ENCODE results near the gene CEP78. TPM values are rescaled to one million over a fixed set of nuclear protein-coding genes. Genes with fewer than 3 reads are reported as not detected.
A peak's percentile ranks its signal among the peaks of the same experiment; 100 is the strongest.

Gene CEP78
- total RNA-seq, 2 donors from 2014 or later = 52.8 to 71.6 TPM

- Histone ChIP-seq H3K4me1 (ENCODE audit: control insufficient read depth, insufficient read depth, low read length) (no peaks in the 10 kb centered on the region), H3K9ac (ENCODE audit: extremely low read depth, low read length, poor library complexity, severe bottlenecking) (no peak overlapping the region), H3K4me3 (ENCODE audit: low read length) (no peak overlapping the region), H3K27me3 (ENCODE audit: control insufficient read depth, insufficient read depth, low read length, poor library complexity, severe bottlenecking) (peaks cover 11% of the 10 kb centered on the region), H3K27ac (ENCODE audit: low read depth, low read length) (no peak overlapping the region), H3K36me3 (ENCODE audit: control insufficient read depth, insufficient read depth, low read length) (no peaks in the 10 kb centered on the region), H3K9me3 (ENCODE audit: control insufficient read depth, low read length) (no peaks in the 10 kb centered on the region)
- Mint-ChIP-seq H3K27me3 (ENCODE audit: insufficient read depth) (peaks cover 9% of the 10 kb centered on the region), H3K9me3 (no peaks in the 10 kb centered on the region), H3K27ac (no peak overlapping the region), H3K4me1 (peaks cover 9% of the 10 kb centered on the region), H3K4me3 (no peak overlapping the region), H3K36me3 (ENCODE audit: low read depth) (no peaks in the 10 kb centered on the region)
- no peak for DNase-seq
- WGBS, 2 experiments (ENCODE audit: insufficient coverage in 1 of 2, insufficient read length in 1 of 2) = 84 to 90% methylated on average over 6 of the region's 6 CpGs
- TF ChIP-seq CTCF (conservative IDR thresholded peaks at IDR 0.05) = no peak
Measured at GRCh38 chr9:78292026-78292425, 56.2 kb downstream of the CEP78 start.

GRCh38 chr9:78292716-78293497, 57.0 kb downstream of the CEP78 start:
- 84 to 97% methylated on average over 2 to 8 of the region's 9 CpGs for WGBS, 2 experiments (ENCODE audit: insufficient coverage in 1 of 2, insufficient read length in 1 of 2)
- Mint-ChIP-seq H3K27ac (no peak overlapping the region), H3K36me3 (ENCODE audit: low read depth) (no peaks in the 10 kb centered on the region), H3K4me1 (peaks cover 11% of the 10 kb centered on the region), H3K4me3 (no peak overlapping the region), H3K27me3 (ENCODE audit: insufficient read depth) (peaks cover 9% of the 10 kb centered on the region), H3K9me3 (no peaks in the 10 kb centered on the region)
- Histone ChIP-seq H3K9me3 (ENCODE audit: control insufficient read depth, low read length) (no peaks in the 10 kb centered on the region), H3K4me3 (ENCODE audit: low read length) (no peak overlapping the region), H3K9ac (ENCODE audit: extremely low read depth, low read length, poor library complexity, severe bottlenecking) (no peak overlapping the region), H3K4me1 (ENCODE audit: control insufficient read depth, insufficient read depth, low read length) (no peaks in the 10 kb centered on the region), H3K27me3 (ENCODE audit: control insufficient read depth, insufficient read depth, low read length, poor library complexity, severe bottlenecking) (peaks cover 11% of the 10 kb centered on the region), H3K27ac (ENCODE audit: low read depth, low read length) (no peak overlapping the region), H3K36me3 (ENCODE audit: control insufficient read depth, insufficient read depth, low read length) (no peaks in the 10 kb centered on the region)
- no peak for TF ChIP-seq CTCF (conservative IDR thresholded peaks at IDR 0.05)
- DNase-seq = peak; percentile 14

GRCh38 chr9:78294290-78295176, 58.7 kb downstream of the CEP78 start:
- WGBS, 2 experiments (ENCODE audit: insufficient coverage in 1 of 2, insufficient read length in 1 of 2) = 86 to 93% methylated on average over 4 to 5 of the region's 5 CpGs
- Histone ChIP-seq H3K4me1 (ENCODE audit: control insufficient read depth, insufficient read depth, low read length) (no peaks in the 10 kb centered on the region), H3K4me3 (ENCODE audit: low read length) (no peak overlapping the region), H3K27me3 (ENCODE audit: control insufficient read depth, insufficient read depth, low read length, poor library complexity, severe bottlenecking) (no peaks in the 10 kb centered on the region), H3K9ac (ENCODE audit: extremely low read depth, low read length, poor library complexity, severe bottlenecking) (no peak overlapping the region), H3K9me3 (ENCODE audit: control insufficient read depth, low read length) (no peaks in the 10 kb centered on the region), H3K27ac (ENCODE audit: low read depth, low read length) (no peak overlapping the region), H3K36me3 (ENCODE audit: control insufficient read depth, insufficient read depth, low read length) (no peaks in the 10 kb centered on the region)
- Mint-ChIP-seq H3K27me3 (ENCODE audit: insufficient read depth) (peaks cover 9% of the 10 kb centered on the region), H3K27ac (no peak overlapping the region), H3K4me1 (peaks cover 11% of the 10 kb centered on the region), H3K4me3 (no peak overlapping the region), H3K36me3 (ENCODE audit: low read depth) (peaks cover 2% of the 10 kb centered on the region), H3K9me3 (no peaks in the 10 kb centered on the region)
- peak; percentile 31 for DNase-seq
- no peak for TF ChIP-seq CTCF (conservative IDR thresholded peaks at IDR 0.05)
